GM18861 (cell line): ENCODE results near the gene DTD2.
"Not testable (repeated sequence)": the region's sequence is repeated elsewhere in the genome, so short reads cannot be mapped to it uniquely, and the experiment has no call there.

ENCODE experiments used
- ATAC-seq: cut with Tn5 transposase; IDR thresholded peaks from one replicate; pipeline ENCODE4 v1.9.1; 2021; ENCODE audit not compliant: unreplicated experiment

Gene DTD2

DNA sequence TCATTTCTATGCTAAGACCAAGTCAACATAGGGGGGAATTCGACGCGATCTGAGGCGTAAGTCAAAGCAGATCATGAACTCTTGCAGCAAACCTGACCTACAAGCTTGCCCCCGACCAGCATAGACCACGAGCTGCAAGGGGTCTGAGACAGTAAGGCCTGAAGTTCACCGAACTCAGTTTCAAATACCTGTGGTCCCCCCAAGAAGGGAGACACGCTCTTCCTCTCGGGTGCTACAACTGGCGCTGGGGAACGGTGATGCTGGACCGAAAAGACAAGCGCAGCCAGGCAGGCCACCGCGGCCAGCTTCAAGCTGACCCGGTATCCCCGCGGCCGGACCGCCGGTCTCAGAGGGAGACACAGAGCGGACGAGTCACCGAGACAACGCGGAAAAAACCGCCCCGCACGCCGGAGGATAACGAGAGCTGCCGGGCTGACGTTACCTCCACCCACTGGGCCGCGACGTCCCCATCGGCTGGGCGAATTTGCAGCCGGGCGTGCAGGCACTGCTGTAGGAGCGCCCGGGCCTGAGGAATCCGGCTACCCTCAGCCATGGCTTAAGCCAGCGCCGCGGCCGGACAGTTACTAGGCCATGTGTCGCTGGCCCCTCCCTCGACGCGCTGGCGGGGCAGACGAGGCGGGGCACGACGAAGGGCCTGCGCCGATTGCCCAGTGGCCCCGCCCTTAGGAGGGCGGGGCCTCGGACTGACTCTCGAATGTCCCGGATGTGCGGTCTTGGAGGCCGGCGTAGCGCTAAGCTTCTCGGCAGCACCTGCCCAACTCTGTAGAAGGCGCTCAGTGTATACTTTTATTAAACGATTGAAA lies at the start of gene DTD2:
Gene DTD2 (minus strand): TSS at position 666 of the 824 bp plus-strand sequence. CDS start 113 bp downstream, at position 553.
- ATAC-seq: peak; percentile 95

DNA sequence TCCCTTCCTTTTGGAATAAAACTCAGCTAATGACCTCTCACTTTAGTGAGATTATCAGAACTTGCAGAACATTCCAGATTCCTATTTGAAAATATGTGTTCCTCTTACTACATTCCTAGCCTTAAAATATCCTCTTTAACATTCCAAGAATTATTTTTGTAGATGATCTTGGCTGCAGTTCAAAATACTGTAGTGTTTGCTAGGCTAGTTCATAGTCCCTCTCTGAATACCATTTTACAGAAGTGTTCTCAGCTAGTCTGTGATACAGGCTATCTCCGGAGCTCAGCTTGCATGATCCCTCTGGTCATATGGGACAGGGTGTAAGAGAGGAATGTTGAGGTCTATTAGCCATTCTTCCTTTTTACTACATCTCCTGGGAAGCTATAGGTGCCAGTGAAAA lies 48.1 kb upstream of the DTD2 start:
- no peak for ATAC-seq

DNA sequence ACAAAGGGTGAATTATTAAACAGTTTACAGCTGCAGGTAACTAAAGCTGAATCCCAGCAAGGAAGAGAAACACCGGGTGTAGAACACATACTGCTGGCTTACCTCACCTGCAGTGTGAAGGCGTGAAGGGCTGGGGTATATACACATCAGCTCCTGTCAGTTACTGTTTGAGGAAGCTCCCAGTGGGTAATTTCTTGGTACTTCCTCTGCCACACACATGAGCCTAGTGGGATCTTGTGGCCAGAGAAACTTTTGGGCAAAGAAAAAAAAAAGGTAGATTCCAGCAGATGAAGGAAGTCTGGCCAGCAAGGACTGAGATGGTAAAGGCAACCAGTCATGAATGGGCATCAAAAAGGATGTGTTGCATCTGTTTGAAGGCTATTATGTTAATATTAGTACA lies 44.6 kb upstream of the DTD2 start:
- no peak for ATAC-seq

DNA sequence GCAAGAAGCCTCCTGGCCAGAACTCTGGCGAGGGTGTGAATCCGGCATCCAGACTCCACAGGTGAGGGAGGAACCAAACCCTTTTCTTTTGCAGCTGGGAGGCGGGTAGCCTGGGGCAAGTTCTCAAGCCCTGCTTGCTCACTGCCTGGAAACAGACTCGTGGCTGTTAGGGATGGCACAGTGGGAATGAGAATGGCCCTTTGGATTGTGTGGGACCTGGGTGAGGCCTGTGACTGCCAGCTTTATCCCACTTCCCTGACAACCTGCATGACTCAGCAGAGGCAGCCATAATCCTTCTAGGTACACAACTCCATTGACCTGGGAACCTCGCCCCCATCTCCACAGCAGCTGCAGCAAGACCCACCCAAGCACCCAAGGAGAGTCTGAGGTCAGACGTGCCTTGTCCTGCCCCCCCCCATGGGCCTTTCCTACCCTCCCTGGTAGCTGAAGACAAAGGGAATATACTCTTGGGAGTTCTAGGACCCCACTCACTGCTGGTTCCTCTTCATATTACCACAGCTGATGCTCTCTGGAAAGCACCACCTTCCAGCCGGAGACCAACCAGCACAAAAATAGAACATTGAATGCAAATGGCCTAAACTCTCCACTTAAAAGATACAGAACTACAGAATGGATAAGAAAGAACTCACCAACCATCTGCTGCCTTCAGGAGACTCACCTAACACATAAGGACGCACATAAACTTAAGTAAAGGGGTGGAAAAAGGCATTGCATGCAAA lies 35.6 kb upstream of the DTD2 start:
- no peak for ATAC-seq

DNA sequence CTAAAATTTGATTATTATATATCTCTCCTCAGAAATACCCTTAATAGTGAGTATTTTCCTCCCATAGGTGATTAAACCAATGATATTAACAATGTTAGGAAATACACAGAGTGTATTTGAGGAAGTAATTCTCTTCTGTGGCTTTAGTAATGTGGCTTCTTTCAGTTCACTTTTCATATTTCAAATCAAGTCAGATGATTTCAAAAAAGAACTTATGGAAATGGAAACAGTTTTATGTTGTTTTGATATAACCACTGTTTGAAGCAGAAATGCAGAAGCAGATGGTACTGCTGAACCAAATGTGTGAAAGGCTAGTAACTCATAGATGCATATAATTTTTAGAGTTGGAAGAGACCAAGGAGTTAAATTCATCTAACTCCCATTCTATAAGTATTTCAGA lies 32.4 kb upstream of the DTD2 start:
- ATAC-seq: peak; percentile 63

DNA sequence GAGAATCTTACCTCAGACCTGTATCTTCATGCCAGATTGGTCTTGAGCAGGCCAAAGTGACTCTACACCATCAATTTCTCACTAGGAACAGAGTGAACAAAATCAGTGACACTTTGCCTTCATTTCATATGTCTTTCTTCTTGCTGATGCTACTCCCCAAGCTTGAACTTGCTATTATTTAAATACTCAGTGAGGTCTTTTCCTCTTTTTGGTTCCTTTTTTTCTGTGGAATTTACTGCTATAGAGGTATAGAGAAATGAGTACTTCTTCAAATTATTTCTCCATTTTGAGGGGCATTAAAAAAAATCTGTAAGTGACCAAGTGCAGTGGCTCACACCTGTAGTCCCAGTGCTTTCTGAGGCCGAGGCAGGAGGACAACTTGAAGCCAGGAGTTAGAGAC lies 30.6 kb upstream of the DTD2 start, which contains the start of gene GPR33:
Gene GPR33 (minus strand): TSS at position 154 of the 400 bp plus-strand sequence. CDS start 4,074 bp downstream, outside the sequence.
- ATAC-seq: no peak

DNA sequence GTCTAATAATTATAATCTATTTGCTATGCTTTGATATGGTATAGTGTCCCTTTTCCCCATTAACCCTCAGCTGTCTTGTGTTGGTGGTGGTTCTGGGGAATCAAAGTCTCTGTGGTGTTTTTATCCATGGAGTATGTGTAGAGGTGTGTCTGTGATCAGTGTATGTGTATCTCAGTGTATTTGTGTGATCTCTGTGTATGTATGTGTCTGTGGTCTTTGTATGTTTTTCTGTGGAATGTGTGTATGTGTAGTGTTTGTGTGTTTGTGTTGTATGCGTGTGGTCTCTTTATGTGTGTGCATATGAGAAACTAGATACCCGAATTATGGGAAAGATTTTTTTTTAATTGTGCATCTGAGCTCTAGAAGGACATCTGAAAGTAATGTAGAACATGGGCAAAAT lies 29.5 kb upstream of the DTD2 start:
- no peak for ATAC-seq

DNA sequence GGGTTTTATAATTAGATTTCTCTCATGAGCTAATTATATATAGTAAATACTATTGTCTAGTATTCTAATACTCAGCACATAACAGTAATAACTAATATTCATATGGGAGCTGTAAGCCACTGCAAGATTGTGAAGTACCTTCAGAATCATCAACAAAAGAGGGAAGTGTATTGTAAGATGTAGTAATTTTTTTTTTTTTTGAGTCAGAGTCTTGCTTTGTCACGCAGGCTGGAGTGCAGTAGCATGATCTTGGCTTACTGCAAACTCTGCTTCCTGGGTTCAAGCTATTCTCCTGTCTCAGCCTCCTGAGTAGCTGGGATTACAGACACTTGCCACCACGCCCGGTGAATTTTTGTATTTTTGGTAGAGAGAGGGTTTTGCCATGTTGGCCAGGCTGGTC lies 27.4 kb upstream of the DTD2 start:
- no peak for ATAC-seq

DNA sequence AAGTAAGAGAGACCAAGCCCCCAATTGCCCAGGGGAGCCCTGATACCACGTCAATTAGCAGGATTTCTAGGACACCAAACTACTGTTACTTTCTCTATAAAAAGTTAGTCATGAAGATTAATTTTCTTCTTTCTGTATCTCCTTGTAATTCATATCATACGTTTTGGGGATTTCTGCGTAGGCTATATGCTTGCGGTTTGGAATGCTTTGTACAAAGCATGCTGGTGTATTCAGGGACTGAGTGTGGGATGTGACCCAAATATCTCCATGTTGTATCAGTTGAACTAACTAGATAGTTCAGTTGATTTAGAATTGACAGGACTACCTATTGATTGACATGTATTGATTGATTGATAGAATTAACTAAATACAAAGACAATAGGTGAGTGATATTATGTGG lies 22.9 kb upstream of the DTD2 start:
- ATAC-seq: no peak

DNA sequence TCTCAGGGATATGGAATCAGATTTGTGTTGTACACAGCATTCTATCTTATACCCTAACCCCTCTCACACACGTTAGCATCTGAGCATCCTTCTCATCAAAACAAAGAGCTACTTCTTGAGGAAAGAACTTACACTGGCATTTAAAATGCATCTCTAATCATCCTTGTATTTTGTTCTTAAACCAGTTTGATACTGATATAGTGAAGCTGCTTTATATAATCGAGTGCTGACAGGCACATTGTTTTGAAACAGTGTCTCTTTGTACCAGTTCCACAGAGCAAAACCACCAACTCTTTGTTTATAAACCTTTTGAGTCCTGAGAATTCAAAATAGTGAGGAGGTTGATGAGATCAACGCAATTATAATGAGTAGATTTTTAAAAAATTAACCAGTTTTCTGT lies 21.7 kb upstream of the DTD2 start:
- no peak for ATAC-seq

DNA sequence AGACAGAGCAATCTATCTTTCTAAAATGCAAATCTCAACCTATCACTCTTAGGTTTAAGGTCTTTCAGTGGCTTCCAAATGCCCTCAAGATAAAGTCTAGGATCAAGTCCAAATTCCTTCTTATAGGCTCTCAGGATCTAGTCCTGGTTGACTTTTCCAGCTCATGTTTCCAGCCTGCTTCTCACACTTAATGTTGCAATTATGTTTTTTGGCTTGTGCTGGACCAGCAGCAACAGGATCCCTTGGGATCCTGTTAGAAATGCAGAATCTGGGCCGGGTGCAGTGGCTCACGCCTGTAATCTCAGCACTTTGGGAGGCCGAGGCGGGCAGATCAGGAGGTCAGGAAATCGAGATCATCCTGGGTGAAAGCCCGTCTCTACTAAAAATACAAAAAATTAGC lies 19.9 kb upstream of the DTD2 start:
- no peak for ATAC-seq

DNA sequence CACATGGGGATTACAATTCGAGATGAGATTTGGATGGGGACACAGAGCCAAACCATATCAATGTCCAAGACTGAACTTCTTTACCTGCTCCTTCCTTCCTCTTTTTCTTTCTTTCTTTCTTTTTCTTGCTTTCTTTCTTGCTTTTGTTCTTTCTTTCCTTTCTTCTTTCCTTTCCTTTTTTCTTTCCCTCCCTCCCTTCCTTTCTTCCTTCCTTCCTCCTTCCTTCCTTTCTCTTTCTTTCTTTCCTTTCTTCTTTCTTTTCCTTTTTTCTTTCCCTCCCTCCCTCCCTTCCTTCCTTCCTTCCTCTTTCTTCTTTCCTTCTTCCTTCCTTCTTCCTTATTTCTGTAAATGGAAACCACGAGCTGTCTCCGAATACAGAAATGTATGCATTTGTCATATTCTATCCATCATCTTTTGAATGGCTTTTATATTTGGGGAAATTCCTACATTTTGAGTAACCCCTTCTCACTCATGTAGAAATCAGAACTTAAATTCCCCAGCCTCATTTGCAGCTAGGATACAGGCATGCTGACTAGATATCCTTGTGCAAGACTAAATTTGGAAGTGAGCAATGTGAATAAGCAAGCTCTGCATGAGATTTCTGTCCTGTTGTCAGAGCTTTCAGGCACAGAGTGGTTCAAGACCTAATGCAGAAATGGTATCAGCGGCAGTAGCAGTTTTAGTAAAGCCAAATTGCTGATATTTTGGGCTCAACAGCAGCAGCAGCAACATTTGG lies 19.0 kb upstream of the DTD2 start:
- no peak for ATAC-seq

DNA sequence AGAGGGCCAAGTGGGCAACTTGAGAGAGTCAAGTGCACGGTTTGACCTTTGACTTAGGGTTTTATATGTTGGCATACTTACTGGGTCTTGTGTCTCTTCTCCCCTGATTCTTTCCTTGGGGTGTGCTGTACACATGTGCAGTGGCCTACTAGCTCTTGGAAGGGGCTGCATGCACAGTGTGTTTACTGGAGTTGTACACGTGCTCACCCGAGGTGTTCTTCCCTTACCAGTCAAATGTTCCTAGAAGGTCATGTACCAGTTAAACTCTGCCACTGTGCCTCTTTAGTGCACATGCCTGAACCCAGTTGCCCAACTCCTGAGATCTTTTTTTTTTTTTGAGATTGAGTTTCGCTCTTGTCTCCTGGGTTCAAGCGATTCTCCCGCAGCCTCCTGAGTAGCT lies 9.2 kb upstream of the DTD2 start:
- no peak for ATAC-seq

DNA sequence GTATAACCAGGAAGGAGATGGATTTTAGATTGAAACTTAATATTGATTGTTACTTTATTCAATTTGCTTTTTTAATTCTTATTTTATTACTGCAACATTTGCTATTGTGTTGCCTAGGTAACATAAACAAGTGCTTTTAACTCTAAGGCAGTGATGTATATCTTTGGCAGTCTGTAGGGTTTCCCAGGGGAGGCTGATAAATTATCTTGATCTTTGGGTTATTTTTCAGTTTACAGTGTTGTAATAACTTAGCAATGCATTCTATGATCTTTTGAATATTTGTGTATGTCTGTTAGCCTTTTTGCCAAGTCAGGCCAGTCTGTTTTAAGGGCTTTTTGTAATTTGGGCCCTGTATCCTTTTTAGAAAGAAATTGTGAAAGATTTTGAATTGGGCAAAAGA lies 7.8 kb upstream of the DTD2 start:
- no peak for ATAC-seq

DNA sequence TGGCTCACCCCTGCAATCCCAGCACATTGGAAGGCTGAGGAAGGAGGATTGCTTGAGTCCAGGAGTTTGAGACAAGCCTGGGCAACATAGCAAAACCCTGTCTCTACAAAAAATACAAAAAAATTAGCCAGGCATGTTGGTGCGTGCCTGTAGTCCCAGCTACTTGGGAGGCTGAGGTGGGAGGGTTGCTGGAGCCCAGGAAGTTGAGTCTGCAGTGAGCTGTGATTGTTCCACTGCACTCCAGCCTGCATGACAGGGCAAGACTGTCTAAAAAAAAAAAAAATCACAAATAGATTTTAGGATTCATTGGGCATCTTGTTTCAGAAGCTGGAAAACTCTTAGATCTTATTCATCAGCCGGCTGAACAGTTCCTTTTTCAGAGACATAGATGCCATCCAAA lies 5.1 kb upstream of the DTD2 start:
- not testable (repeated sequence) for ATAC-seq

DNA sequence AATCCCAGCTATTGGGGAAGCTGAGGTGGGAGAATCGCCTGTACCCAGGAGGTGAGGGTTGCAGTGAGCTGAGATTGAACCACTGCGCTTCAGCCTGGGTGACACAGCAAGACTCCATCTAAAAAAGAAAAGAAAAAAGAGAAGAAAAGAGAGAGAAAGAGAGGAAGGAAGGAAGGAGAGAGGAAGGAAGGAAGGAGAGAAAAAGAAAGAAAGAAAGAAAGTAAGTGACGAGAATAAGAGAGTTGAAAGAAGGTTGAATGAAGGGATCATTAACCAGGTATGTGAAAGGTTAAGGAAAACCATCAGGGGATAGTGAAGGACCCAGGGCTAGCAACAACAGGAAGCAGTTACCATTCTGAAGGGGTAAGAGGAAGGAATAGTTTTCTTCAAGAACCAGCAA lies 4.2 kb upstream of the DTD2 start:
- no peak for ATAC-seq

DNA sequence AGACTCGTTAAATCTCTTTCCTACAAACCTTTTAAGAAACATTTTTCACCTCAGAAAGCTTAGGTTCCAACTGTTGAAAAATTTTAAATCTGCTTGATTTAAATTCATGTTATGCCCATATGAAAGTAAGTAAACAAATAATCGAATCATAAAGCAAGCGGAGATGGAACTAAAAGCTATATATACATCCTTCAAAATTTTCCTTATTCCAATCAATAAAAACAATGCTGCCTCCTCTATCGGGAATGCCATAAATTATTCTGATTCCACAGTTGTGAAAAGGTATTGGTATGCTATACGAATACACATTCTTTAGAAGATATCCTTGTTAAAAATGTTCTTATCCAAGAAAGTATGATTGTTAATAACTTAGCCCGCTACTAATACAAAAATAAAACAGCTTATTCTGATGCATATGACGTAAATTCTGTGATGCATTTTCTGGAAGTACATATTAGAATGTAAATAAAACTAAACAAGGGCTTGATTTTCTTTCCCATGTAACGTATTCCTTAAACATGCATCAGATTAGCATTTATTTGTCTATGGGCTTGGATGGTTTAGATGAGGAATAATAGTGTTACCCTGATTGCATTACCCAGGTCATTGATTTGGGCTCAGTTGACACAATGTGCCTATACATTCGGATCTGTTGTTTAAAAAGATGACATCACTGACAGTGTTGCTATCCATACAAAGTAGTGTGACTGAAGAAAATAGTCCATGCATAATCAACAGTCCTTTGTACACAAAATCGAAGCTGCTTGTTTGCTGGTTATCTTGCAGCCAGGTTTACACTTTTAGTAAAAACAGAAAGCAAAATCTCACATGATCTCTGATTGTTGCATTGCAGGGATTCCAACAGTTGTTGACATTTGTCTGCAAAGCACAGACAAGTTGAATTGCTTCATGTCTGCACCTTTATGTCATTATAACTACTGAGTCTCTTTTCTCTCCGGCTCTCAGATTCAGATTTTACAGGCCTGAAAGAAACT lies 656 bp upstream of the DTD2 start:
- no peak for ATAC-seq

DNA sequence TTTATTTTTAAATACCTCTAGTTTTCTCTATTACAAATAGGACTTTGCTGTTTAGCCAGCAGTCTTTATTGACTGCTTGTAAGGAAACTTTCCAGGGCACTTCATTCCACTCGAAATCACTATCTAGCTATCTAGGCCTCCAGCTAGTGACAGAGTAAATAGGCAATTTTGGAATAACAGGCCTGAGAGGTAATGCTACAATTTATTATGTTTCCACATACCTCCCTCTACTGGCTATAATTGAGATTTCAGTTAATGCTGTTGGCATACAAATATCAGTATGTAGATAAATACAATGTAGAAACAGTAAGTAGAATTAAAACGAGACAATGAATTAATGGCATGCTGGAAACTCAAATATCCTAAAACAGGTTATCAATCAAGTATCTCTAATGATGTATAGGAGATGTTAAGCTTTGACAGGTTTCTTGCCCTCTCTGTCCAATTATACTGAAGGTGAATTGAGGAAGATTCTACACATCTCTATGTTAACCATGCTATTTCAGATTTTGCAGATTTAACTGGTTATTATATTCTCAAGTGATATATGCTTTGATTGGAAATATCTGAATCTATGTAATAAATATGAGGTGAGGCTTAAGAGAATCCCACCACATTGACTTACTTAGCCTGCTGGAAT lies 7.2 kb downstream of the DTD2 start:
- ATAC-seq: peak; percentile 82

DNA sequence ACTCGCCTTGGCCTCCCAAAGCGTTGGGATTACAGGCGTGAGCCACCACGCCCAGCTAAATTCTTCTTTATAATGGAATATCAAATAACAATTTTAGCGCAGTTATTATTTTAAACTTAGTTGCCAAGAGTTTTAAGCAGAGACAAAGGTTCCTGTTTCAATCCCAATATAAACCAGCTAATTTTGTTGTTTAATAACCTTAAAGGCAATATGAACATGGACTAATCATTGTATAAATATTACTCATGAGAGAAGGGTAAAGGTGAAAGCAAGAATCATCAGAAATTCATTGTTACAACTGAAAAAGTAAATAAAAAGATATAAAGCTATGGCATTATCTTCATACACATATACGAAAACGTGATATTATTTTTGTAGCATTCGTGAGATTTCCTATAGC lies 8.2 kb downstream of the DTD2 start:
- ATAC-seq: no peak

DNA sequence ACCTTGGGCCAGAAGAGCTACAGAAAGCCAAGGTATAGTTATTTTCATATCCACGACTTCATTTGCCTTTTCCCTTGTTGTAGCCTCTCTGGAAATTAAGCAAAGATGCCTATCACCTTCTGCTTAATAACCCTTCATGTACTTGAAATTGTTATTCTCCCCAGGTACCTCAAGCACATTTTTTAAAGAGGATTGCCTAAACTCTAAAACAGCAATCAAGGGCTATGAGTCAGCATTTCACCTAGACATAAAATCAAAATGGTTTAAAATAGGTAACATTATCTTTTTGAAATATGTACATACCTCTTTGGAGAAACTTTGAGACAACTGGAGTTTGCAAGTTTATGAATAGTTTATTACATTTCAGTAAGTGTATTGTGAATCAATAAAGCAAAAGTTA lies 11.6 kb downstream of the DTD2 start:
- ATAC-seq: no peak
